ENCODE data around the gene DYNLT4.
"Not testable (repeated sequence)": the region's sequence is repeated elsewhere in the genome, so short reads cannot be mapped to it uniquely, and the experiment has no call there.

Gene DYNLT4, protein sequence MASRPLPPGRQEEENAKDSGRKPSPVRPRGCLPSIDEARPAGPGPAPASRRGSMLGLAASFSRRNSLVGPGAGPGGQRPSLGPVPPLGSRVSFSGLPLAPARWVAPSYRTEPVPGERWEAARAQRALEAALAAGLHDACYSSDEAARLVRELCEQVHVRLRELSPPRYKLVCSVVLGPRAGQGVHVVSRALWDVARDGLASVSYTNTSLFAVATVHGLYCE
- total RNA-seq, result 0 to 1.8 (median 0.28) reads per million in 17 experiments

GRCh38 chr1:44806704-44807363 lies at the start of gene DYNLT4:
Gene DYNLT4, minus strand, starts transcription at chr1:44807351. Its CDS starts 683 bp downstream, at chr1:44806668.
- DNase-seq, result no peak

DNA sequence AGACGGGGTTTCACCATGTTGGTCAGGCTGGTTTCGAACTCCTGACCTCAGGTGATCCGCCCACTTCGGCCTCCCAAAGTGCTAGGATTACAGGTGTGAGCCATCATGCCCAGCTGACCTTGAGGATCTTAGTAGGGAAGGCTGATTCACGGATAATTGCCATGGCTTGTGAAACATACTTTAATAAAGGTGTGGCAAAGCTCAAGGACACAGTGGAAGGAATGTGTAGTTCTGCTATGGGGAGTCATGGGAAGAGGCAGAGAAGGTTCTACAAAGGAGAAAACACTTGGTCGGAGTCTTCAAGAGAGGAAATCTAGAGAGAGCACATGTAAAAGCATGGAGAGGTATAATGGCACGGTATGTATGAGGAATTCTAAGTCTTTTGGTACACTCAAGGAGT lies 48.6 kb upstream of the DYNLT4 start:
- no peak for DNase-seq

- DNase-seq, result peak; percentile 27 to 67 (median 60)
These were observed 47.8 kb upstream of the DYNLT4 start for GRCh38 chr1:44854970-44855369.

- no peak for DNase-seq
These were observed 46.0 kb upstream of the DYNLT4 start for GRCh38 chr1:44853201-44853600.

GRCh38 chr1:44851308-44851707 lies 44.2 kb upstream of the DYNLT4 start:
- DNase-seq, result no peak

- DNase-seq, result no peak
These were observed 42.5 kb upstream of the DYNLT4 start for GRCh38 chr1:44849575-44850132.

DNA sequence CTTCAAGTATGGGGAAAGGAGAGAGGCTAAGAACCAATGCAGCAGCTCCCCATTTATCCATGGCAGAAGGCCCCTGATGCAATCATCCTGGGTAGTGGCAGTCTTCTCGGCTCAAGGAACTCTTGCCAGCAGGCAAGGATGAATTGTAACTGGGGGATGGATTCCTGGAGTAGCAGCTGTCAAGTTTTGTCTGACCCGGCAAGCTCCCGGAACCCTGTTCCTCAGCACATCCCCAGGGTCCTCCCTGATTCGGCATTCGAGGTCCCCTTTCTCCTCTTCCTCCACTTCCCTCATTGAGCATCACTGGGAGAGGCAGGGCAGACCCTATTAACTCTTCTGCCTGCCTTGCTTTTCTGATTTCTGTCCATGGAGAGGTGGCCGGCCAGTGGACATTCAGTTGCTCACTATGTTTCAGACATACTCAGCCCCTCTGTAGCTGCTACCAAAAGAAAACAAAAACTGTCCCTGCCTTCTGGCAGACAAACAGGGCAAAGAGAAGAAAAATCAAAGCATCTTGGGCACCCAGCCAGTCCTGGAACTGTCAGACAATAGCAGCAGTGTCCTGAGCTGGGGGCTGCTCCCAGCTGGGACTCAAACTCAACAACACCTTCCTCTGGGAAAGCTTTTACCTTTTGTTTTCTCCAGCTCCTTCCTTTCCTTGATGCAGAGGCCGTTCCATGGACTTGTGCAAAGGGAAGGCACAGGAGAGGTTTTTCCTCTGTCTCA lies 41.5 kb upstream of the DYNLT4 start:
- no peak for DNase-seq

GRCh38 chr1:44847845-44848244 lies 40.7 kb upstream of the DYNLT4 start:
- no peak for DNase-seq

GRCh38 chr1:44846985-44847384 lies 39.8 kb upstream of the DYNLT4 start:
- DNase-seq, result no peak

- DNase-seq, result peak in 3 of 4 experiments; percentile 34 to 64 (median 59)
These were observed 35.9 kb upstream of the DYNLT4 start, which contains the start of gene PTCH2 for GRCh38 chr1:44842862-44843655. Gene PTCH2, minus strand, starts transcription at chr1:44843253. Its CDS starts 321 bp downstream, at chr1:44842932.

DNA sequence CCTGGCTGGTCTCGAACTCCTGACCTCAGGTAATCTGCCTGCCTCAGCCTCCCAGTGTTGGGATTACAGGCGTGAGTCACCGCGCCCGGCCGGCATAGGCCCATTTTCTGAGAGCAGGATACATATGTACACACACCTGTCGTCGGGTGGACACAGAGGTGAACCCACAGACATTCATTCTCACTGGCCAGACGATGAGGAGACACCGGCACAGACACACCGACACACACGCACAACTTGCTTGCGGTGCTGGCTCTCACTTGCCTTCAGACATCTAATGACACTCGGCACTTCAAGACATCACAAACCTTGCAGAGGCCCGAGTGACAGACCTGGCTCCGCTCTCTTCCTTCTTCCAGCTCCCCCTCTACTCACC lies 35.3 kb upstream of the DYNLT4 start:
- DNase-seq, result no peak

DNA sequence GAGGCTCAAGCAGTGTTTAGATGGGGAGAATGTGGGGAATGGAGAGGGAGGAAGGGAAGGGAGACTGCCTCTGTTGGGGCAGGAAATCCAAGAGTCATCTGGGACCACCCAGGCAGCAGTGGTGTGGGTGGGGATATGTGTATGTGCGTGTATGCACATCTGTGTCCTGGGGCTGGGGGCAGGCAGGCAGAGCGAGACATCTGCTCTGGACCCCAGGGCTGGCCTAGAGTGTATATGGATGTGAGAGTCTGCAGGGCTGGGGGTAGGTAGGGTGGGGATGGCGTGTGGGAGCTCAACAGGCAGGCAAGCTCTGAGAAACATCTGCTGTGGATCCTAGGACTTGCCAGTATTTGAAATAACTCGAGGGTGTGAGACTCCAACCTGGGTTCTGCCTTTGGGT lies 32.4 kb upstream of the DYNLT4 start:
- DNase-seq, result no peak

- DNase-seq, result not testable (repeated sequence)
These were observed 31.1 kb upstream of the DYNLT4 start for GRCh38 chr1:44838294-44838693.

- DNase-seq, result peak; percentile 89 to 93 (median 90)
These were observed 28.9 kb upstream of the DYNLT4 start for GRCh38 chr1:44835738-44836675.

- DNase-seq, result no peak
These were observed 27.2 kb upstream of the DYNLT4 start for GRCh38 chr1:44834328-44834727.

DNA sequence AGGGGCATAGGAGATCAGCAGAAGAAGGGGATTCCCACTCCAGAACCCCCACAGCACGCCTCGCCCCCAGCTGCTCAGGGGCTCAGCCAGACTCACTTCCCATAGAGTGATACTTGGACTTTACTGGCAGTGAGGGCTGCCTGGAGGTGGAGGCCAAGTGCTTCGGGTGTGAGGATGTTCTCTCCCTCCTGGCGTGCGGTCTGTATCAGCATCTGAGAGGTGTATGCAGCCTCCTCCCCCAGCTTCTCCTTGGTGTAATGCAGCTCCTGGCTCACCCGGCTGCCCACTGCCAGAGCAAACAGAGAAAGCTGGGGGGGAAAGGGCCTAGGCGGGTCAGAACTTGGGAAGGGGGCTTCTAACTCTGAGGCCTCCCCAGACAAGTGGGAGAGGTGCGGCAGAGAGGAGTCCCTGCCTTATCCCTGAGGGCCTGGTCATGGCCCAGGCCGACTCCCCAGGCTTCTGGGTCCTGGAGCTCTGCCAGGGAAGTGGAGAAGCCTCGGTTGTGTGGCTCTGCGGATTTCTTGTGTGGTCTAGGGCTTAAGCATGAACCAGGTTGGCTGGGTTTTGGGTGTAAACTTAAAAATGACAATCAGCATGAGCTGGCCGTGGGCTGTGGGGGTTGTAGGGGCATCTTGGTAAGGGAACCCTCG lies 25.0 kb upstream of the DYNLT4 start:
- DNase-seq, result no peak

DNA sequence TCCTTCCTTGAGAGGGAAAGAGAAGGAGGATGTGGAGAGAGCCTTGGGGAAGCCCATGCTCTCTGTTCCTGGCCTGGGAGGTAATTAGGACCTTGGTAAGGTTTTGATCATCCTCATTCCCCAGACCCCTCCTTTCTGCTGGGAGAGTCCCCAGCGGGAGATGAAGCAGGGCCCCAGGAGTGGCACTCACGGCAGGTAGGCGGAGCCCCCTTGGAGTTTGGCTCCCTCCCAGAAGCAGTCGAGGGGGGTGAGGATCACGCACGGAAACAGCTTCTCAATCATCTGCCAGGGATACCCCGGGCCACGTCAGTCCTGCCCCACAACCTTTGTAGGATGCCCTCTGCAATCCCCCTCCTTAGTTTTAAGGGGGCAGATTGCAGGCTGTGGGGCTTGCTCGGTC lies 24.4 kb upstream of the DYNLT4 start:
- no peak for DNase-seq

DNA sequence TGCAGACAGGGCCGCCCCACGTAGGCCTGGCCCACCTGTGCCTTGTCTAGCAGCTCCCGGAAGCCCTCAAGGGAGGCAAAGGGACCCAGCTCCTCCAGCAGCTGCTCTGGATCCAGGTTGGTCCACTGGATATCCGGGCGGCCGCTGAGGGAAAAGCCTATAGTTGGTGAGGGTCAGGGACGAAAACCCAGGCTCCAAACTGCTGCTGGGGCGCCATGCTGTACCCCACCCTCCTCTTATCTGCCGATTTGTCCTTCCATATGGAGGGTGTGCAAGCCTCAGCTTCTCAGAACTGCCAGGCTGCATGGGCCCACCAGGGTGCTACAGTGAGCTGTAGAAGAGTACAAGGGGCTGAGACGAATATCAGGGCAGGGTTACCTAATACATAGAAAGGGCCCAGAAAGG lies 23.8 kb upstream of the DYNLT4 start:
- DNase-seq, result no peak

DNA sequence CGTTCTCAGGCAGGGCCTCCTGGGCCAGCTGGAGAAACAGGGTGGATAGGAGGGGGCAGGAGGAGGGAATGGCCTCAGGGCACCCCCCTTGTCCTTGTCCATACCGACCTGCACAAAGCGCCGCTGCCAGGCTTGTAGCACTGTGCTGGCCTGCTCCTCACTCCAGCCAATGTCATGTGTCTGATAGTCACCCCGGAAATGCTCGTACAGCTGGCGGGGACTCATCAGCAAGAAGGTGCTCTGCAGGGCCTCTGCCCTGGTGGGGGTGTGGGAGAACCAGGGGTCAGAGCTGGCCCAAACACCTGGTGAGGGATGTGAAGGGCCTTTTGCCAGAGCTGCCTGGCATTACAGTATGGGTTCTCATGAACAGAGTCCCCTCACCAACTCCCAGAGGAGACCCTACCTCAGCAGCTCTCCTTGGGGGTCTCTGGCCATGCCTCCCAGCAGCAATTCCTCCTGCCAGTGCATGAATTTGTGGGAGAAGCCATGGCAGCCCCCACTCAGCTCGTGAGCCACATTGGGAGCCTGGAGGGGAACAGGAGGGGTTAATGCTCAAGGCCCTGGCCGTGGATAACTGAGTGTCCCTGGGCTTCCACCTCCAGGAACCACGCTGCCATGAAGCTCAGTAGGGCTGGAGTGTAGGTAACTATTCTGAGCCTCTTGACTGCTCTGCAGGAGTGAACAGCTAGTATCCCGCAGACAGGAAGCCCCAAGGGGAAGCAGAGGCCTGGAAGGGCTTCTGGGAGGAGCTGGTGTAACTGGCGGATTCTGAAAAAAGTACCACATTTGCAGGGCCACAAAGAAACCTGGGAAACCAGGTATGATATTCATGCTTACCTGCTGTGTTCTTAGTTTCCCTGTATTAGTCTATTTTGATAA lies 22.6 kb upstream of the DYNLT4 start:
- DNase-seq, result peak in 3 of 4 experiments; percentile 41 to 50 (median 44)

All from suppressor macrophage (primary cell).